Middle frontal gyrus (tissue), 1 donor: ENCODE results near the gene NISCH.

Experiments
- DNase-seq: peaks from one replicate; pipeline ENCODE4 v3.0.0-alpha.2; 2015; ENCODE audit warnings: low spot score; ENCODE audit errors: extremely low spot score

Gene NISCH

GRCh38 chr3:52435246-52436101 is 19.9 kb upstream of the NISCH start:
- DNase-seq = no peak

- no peak for DNase-seq
Measured at GRCh38 chr3:52436500-52437149, 18.8 kb upstream of the NISCH start.

- DNase-seq = no peak
Measured at GRCh38 chr3:52437326-52438103, 17.9 kb upstream of the NISCH start.

- no peak for DNase-seq
Measured at GRCh38 chr3:52438104-52438376, 17.4 kb upstream of the NISCH start.

- no peak for DNase-seq
Measured at GRCh38 chr3:52438579-52439425, 16.6 kb upstream of the NISCH start.

GRCh38 chr3:52439426-52440248 is 15.8 kb upstream of the NISCH start:
- no peak for DNase-seq

- no peak for DNase-seq
Measured at GRCh38 chr3:52440249-52440551, 15.2 kb upstream of the NISCH start.

GRCh38 chr3:52440671-52441070 is 14.7 kb upstream of the NISCH start:
- DNase-seq = no peak

- DNase-seq = no peak
Measured at GRCh38 chr3:52441091-52441771, 14.2 kb upstream of the NISCH start.

- no peak for DNase-seq
Measured at GRCh38 chr3:52441772-52442332, 13.6 kb upstream of the NISCH start.

- no peak for DNase-seq
Measured at GRCh38 chr3:52442409-52443267, 12.8 kb upstream of the NISCH start.

- DNase-seq = no peak
Measured at GRCh38 chr3:52443268-52443610, 12.2 kb upstream of the NISCH start.

GRCh38 chr3:52443791-52444687 is 11.4 kb upstream of the NISCH start:
- DNase-seq = no peak

GRCh38 chr3:52444860-52445793 is 10.3 kb upstream of the NISCH start, which contains the start of gene SEMA3G:
TSS of gene SEMA3G (minus strand) at chr3:52445103. CDS start at chr3:52445027, 76 bp downstream.
- no peak for DNase-seq

GRCh38 chr3:52446042-52446441 is 9.4 kb upstream of the NISCH start:
- no peak for DNase-seq

GRCh38 chr3:52446631-52447511 is 8.5 kb upstream of the NISCH start:
- DNase-seq = no peak
